ENCODE data around the gene RRP12.

The RRP12 gene

GRCh38 chr10:97358781-97359180, 42.4 kb downstream of the RRP12 start:
- Histone ChIP-seq H3K4me3 (replicated peaks; ENCODE audit: low read depth, low read length) (no peak overlapping the region), H3K27me3 (replicated peaks; ENCODE audit: control insufficient read depth, insufficient read depth, low read length) (no peaks in the 10 kb centered on the region), H3K36me3 (ENCODE audit: control insufficient read depth, insufficient read depth, low read length) (peaks cover 25% of the 10 kb centered on the region)
- TF ChIP-seq CTCF (IDR thresholded peaks at IDR 0.05; ENCODE audit: insufficient read depth, low read length, poor library complexity, severe bottlenecking), result no peak
- DNase-seq (ENCODE audit: extremely low read depth, insufficient read length), result no peak

GRCh38 chr10:97358349-97358748, 42.8 kb downstream of the RRP12 start:
- H3K27me3 ChIP-seq (replicated peaks; ENCODE audit: control insufficient read depth, insufficient read depth, low read length), result no peaks in the 10 kb centered on the region
- DNase-seq (ENCODE audit: extremely low read depth, insufficient read length), result no peak

GRCh38 chr10:97356918-97357317, 44.2 kb downstream of the RRP12 start:
- Histone ChIP-seq H3K27me3 (replicated peaks; ENCODE audit: control insufficient read depth, insufficient read depth, low read length) (no peaks in the 10 kb centered on the region), H3K4me3 (replicated peaks; ENCODE audit: low read depth, low read length) (no peak overlapping the region), H3K36me3 (ENCODE audit: control insufficient read depth, insufficient read depth, low read length) (peaks cover 17% of the 10 kb centered on the region)
- DNase-seq (ENCODE audit: extremely low read depth, insufficient read length), result no peak
- no peak for TF ChIP-seq CTCF (IDR thresholded peaks at IDR 0.05; ENCODE audit: insufficient read depth, low read length, poor library complexity, severe bottlenecking)

More at GRCh38 chr10:97358349-97358748, 42.8 kb downstream of the RRP12 start:
- Histone ChIP-seq H3K4me3 (replicated peaks; ENCODE audit: low read depth, low read length) (no peak overlapping the region), H3K36me3 (ENCODE audit: control insufficient read depth, insufficient read depth, low read length) (peaks cover 22% of the 10 kb centered on the region)
- TF ChIP-seq CTCF (IDR thresholded peaks at IDR 0.05; ENCODE audit: insufficient read depth, low read length, poor library complexity, severe bottlenecking), result no peak

GRCh38 chr10:97356318-97356914, 44.7 kb downstream of the RRP12 start:
- no peak for DNase-seq (ENCODE audit: extremely low read depth, insufficient read length)
- Histone ChIP-seq H3K36me3 (ENCODE audit: control insufficient read depth, insufficient read depth, low read length) (peaks cover 17% of the 10 kb centered on the region), H3K27me3 (replicated peaks; ENCODE audit: control insufficient read depth, insufficient read depth, low read length) (no peaks in the 10 kb centered on the region), H3K4me3 (replicated peaks; ENCODE audit: low read depth, low read length) (no peak overlapping the region)
- TF ChIP-seq CTCF (IDR thresholded peaks at IDR 0.05; ENCODE audit: insufficient read depth, low read length, poor library complexity, severe bottlenecking), result no peak

- no peak for DNase-seq (ENCODE audit: extremely low read depth, insufficient read length)
- Histone ChIP-seq H3K36me3 (ENCODE audit: control insufficient read depth, insufficient read depth, low read length) (peaks cover 13% of the 10 kb centered on the region), H3K4me3 (replicated peaks; ENCODE audit: low read depth, low read length) (no peak overlapping the region), H3K27me3 (replicated peaks; ENCODE audit: control insufficient read depth, insufficient read depth, low read length) (no peaks in the 10 kb centered on the region)
- TF ChIP-seq CTCF (IDR thresholded peaks at IDR 0.05; ENCODE audit: insufficient read depth, low read length, poor library complexity, severe bottlenecking), result peak; percentile 18
These were observed 45.6 kb downstream of the RRP12 start for GRCh38 chr10:97355571-97355975.

- peaks cover 6% of the 10 kb centered on the region for H3K36me3 ChIP-seq (ENCODE audit: control insufficient read depth, insufficient read depth, low read length)
- no peak for TF ChIP-seq CTCF (IDR thresholded peaks at IDR 0.05; ENCODE audit: insufficient read depth, low read length, poor library complexity, severe bottlenecking)
- no peak for DNase-seq (ENCODE audit: extremely low read depth, insufficient read length)
- H3K4me3 ChIP-seq (replicated peaks; ENCODE audit: low read depth, low read length), result no peak overlapping the region
- no peaks in the 10 kb centered on the region for H3K27me3 ChIP-seq (replicated peaks; ENCODE audit: control insufficient read depth, insufficient read depth, low read length)
These were observed 47.2 kb downstream of the RRP12 start for GRCh38 chr10:97353945-97354344.
